ENCODE results near the gene GDPD4. TPM values are rescaled to one million over a fixed set of nuclear protein-coding genes. Genes with fewer than 3 reads are reported as not detected.

Gene GDPD4
- total and polyA plus RNA-seq, 2 of the 4 experiments (the other 2 are of a cell fraction) = not detected

DNA sequence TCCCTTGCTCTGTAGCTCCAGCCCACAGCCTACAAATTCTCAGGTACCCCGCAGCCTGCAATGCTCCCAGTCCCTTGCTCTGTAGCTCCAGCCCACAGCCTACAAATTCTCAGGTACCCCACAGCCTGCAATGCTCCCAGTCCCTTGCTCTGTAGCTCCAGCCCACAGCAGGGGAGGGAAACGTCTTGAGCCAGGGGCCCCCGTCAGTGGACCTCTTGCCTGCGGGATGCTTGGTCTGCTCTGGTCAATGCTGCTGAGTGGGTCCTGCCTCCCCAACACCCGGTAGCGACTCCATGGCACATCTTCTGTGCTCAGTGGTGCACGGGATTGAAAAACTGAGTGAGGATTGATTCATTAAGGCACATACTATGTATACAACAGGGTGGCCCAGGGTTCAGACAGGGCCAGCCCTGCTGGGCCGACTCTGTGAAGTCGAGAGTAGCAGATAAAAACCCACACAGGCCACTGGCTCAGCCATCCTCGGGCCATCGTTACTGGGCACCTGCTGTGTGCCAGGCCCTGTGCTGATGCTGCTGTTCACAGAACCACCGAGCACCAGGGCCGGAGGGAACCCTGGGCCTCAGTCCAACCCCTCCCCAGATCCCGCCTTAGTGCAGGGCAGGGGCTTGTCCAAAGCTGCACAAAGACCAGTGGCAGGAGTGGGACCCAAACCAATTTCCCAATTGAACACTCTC, 103.7 kb downstream of the GDPD4 start:
- TF ChIP-seq RFX5 (IDR thresholded peaks at IDR 0.05; ENCODE audit: low read depth, low read length) = no peak
- TF ChIP-seq SMC3 (IDR thresholded peaks at IDR 0.05; ENCODE audit: low read depth, low read length) = no peak
- TF ChIP-seq, protein P1, sequence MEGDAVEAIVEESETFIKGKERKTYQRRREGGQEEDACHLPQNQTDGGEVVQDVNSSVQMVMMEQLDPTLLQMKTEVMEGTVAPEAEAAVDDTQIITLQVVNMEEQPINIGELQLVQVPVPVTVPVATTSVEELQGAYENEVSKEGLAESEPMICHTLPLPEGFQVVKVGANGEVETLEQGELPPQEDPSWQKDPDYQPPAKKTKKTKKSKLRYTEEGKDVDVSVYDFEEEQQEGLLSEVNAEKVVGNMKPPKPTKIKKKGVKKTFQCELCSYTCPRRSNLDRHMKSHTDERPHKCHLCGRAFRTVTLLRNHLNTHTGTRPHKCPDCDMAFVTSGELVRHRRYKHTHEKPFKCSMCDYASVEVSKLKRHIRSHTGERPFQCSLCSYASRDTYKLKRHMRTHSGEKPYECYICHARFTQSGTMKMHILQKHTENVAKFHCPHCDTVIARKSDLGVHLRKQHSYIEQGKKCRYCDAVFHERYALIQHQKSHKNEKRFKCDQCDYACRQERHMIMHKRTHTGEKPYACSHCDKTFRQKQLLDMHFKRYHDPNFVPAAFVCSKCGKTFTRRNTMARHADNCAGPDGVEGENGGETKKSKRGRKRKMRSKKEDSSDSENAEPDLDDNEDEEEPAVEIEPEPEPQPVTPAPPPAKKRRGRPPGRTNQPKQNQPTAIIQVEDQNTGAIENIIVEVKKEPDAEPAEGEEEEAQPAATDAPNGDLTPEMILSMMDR (conservative IDR thresholded peaks at IDR 0.05; ENCODE audit: low read depth, low read length) = no peak
- TF ChIP-seq ELK1 (IDR thresholded peaks at IDR 0.05; ENCODE audit: borderline replicate concordance, low read depth, low read length) = no peak
- TF ChIP-seq POLR2A (IDR thresholded peaks at IDR 0.05; ENCODE audit: low read depth, low read length) = no peak
- no peak for TF ChIP-seq CHD1 (IDR thresholded peaks at IDR 0.05; ENCODE audit: low read depth, low read length)
- no peak for TF ChIP-seq USF2 (IDR thresholded peaks at IDR 0.05; ENCODE audit: low read depth, low read length)
- no peak for TF ChIP-seq BHLHE40 (IDR thresholded peaks at IDR 0.05; ENCODE audit: low read depth, low read length)
- no peak for TF ChIP-seq NFE2L2 (IDR thresholded peaks at IDR 0.05; ENCODE audit: low read depth, low read length)
- TF ChIP-seq CEBPB (IDR thresholded peaks at IDR 0.05; ENCODE audit: low read depth, low read length) = no peak
- Histone ChIP-seq H4K20me1 (ENCODE audit: insufficient read depth, low read length) (no peaks in the 10 kb centered on the region), H4K5ac (ENCODE audit: low read depth, low read length) (no peak overlapping the region), H2BK20ac (ENCODE audit: low read depth, low read length) (no peak overlapping the region), H3K4me2 (ENCODE audit: low read depth, low read length) (no peak overlapping the region), H2AK9ac (replicated peaks; ENCODE audit: low read depth, low read length, poor library complexity) (no peak overlapping the region), H3K79me1 (ENCODE audit: low read depth in 1 of 2, low read length in 2 of 2) (no peaks in the 10 kb centered on the region), H3K9ac (ENCODE audit: low read depth, low read length) (no peak overlapping the region), H4K8ac (ENCODE audit: low read depth in 2 of 2, low read length in 2 of 2) (no peak overlapping the region), H4K91ac (ENCODE audit: insufficient read depth, low read depth, low read length) (no peak overlapping the region), H3K27me3 (ENCODE audit: control insufficient read depth, insufficient read depth, low read length) (no peaks in the 10 kb centered on the region; the same call in 1 of the 2 replicates), H2BK15ac (ENCODE audit: low read depth, low read length) (no peak overlapping the region), H3K4me1 (ENCODE audit: control insufficient read depth, insufficient read depth, low read length) (no peaks in the 10 kb centered on the region), H3K9me1 (ENCODE audit: insufficient read depth, low read length) (peaks cover 2% of the 10 kb centered on the region; the same call in 1 of the 2 replicates), H2BK5ac (ENCODE audit: low read depth, low read length, poor library complexity, severe bottlenecking) (no peak overlapping the region), H2BK120ac (ENCODE audit: low read depth, low read length) (no peak overlapping the region), H3K23ac (ENCODE audit: low read depth, low read length) (no peak overlapping the region), H3K4ac (ENCODE audit: low read depth, low read length) (no peak overlapping the region), H2AK5ac (ENCODE audit: low read depth, low read length) (no peak overlapping the region), H3K18ac (ENCODE audit: low read depth, low read length) (no peak overlapping the region), H3K36me3 (ENCODE audit: control insufficient read depth, insufficient read depth, low read length) (no peaks in the 10 kb centered on the region), H2AFZ (replicated peaks; ENCODE audit: low read length, poor library complexity) (peak overlapping the region; percentile 10), H3K14ac (replicated peaks; ENCODE audit: low read depth, low read length) (no peak overlapping the region), H3K4me3 (ENCODE audit: insufficient read depth, low read depth, low read length) (no peak overlapping the region), H3K27ac (ENCODE audit: insufficient read depth, low read length) (no peak overlapping the region), H3K9me3 (ENCODE audit: control insufficient read depth, insufficient read depth, low read length) (no peaks in the 10 kb centered on the region), H3K56ac (ENCODE audit: extremely low read depth, insufficient read depth, low read length) (no peak overlapping the region)
- BruUV-seq (replicated peaks) = no TSS peak
- DNase-seq (no peak), ATAC-seq (ENCODE audit: low read depth) (no peak)
- ChIA-PET POLR2A (ENCODE audit: unreplicated experiment) (no interaction called here), CTCF (no interaction called here)
- no CpG with 5 or more reads among the region's 14 CpGs for WGBS, 2 experiments (ENCODE audit: extremely low coverage in 2 of 2, insufficient read length in 1 of 2)
- intact Hi-C loops (cut with micrococcal nuclease) (loop anchor here (5.0 kb wide), 1 partner anchor 215 kb away; no protein-coding TSS in a partner anchor), dilution Hi-C loops (cut with HindIII; ENCODE audit: low sequenced_read_pairs, unreplicated experiment) (no loop called here), in situ Hi-C loops (cut with MboI; ENCODE audit: low sequenced_read_pairs) (loop anchor here (5.0 kb wide), 1 partner anchor 355 kb away; no protein-coding TSS in a partner anchor)
